ENCODE results near the gene ASXL1. TPM values are rescaled to one million over a fixed set of nuclear protein-coding genes. Genes with fewer than 3 reads are reported as not detected.
A peak's percentile ranks its signal among the peaks of the same experiment; 100 is the strongest.

ASXL1 gene
- total RNA-seq, 2 experiments from 2014 or later: 110 TPM

- Mint-ChIP-seq H3K9me3 (no peaks in the 10 kb centered on the region), H3K27ac (no peak overlapping the region), H3K36me3 (ENCODE audit: low read depth) (peaks cover 32% of the 10 kb centered on the region), H3K4me1 (peaks cover 28% of the 10 kb centered on the region), H3K4me3 (no peak overlapping the region), H3K27me3 (no peaks in the 10 kb centered on the region)
- POLR2A ChIA-PET: no interaction called here
- DNase-seq: no peak
- CTCF ChIA-PET: no interaction called here
Measured at GRCh38 chr20:32442630-32443373, 84.7 kb downstream of the ASXL1 start.

- ChIA-PET POLR2A (no interaction called here), CTCF (no interaction called here)
- H3K27me3 Mint-ChIP-seq: no peaks in the 10 kb centered on the region
- peak overlapping the region; percentile 48 for H3K27ac Mint-ChIP-seq
- no peak for DNase-seq
- no peak overlapping the region for H3K4me3 Mint-ChIP-seq
- no peaks in the 10 kb centered on the region for H3K9me3 Mint-ChIP-seq
- peaks cover 25% of the 10 kb centered on the region for H3K4me1 Mint-ChIP-seq
- H3K36me3 Mint-ChIP-seq (ENCODE audit: low read depth): peaks cover 32% of the 10 kb centered on the region
Measured at GRCh38 chr20:32443386-32443974, 85.3 kb downstream of the ASXL1 start.

GRCh38 chr20:32444474-32445220, 86.5 kb downstream of the ASXL1 start:
- no peaks in the 10 kb centered on the region for H3K9me3 Mint-ChIP-seq
- ChIA-PET POLR2A (no interaction called here), CTCF (no interaction called here)
- H3K27me3 Mint-ChIP-seq: no peaks in the 10 kb centered on the region
- peaks cover 28% of the 10 kb centered on the region for H3K36me3 Mint-ChIP-seq (ENCODE audit: low read depth)
- no peak for DNase-seq
- H3K4me1 Mint-ChIP-seq: peaks cover 18% of the 10 kb centered on the region
- no peak overlapping the region for H3K4me3 Mint-ChIP-seq
- peak overlapping the region; percentile 54 for H3K27ac Mint-ChIP-seq

DNA sequence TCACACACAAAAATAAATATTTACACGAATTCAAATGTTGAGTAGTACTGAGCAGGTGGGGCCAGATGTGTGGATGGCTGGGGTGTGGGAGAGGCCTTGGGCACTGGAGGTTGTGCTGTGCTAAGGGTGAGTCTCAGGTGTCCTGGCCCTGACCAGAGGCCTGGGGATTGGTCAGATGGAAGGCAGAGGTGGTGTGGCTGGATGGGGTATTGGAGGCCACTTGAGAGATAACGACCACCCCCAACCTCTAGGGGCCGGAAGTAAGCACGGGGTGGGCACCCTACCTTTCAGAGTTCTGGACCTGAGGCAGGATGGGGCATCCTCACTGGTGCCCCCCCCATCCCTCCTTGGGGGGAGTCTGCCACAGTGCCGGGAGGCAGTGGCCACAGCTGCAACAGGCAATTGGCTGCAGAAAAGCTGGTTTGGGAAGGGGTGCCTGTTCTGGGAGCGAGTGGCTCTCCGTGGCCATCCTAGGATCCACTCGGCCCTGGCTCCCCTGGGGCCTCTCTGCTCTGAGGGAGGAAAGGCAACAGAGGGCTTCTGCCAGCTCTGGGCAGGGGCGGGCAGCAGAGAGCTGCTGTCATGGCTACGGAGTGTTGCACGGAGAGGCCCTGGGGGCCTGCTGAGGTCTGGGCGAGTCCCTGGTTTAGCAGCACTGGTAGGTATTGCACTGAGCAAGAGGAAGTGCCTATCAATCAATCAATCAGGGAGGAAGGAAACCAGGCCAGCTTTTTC, 87.6 kb downstream of the ASXL1 start:
- H3K27ac Mint-ChIP-seq: peak overlapping the region; percentile 71
- H3K4me1 Mint-ChIP-seq: peaks cover 18% of the 10 kb centered on the region
- no peak overlapping the region for H3K4me3 Mint-ChIP-seq
- H3K27me3 Mint-ChIP-seq: no peaks in the 10 kb centered on the region
- ChIA-PET POLR2A (no interaction called here), CTCF (no interaction called here)
- peaks cover 24% of the 10 kb centered on the region for H3K36me3 Mint-ChIP-seq (ENCODE audit: low read depth)
- H3K9me3 Mint-ChIP-seq: no peaks in the 10 kb centered on the region
- no peak for DNase-seq

DNA sequence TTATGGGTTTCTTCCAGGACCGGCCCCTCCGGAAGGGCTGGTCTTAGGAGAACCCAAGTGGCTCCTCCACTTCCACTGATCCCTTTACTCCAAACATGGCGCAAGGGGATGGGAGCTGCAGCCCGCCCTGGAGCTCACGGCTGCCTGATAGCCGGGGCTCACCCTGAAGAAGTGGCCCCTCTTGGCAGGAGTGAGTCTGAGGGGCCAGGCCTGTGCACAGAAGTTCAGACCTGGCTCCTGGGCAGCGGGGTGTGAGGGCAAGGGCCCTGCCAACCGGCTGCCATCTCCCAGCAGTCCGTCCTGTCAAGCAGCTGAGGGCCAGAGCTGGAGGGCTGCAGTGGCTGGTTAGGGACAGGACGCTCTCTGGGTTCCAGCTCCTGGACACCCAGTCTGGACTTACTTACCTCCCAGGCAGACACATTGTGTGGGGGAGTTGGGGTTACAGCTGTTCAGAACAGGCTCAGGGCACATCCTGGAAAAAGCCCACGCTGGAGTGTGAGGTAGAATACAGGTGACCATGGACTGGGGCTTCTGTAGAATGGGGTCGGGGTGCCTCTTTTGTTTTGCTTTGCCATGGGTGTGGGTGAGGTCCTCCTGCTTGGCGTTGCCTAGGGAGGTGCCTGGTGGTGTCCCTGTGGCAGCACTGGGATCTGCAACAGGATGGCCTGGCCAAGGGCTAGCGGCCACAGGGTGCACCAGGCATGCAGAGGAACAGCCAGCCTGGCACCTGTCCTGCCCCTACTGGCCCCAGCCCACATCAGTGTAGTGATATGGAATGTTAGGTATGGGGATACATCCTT, 88.4 kb downstream of the ASXL1 start:
- no peak overlapping the region for H3K4me3 Mint-ChIP-seq
- H3K36me3 Mint-ChIP-seq (ENCODE audit: low read depth): peaks cover 25% of the 10 kb centered on the region
- ChIA-PET POLR2A (no interaction called here), CTCF (no interaction called here)
- no peaks in the 10 kb centered on the region for H3K9me3 Mint-ChIP-seq
- H3K4me1 Mint-ChIP-seq: peaks cover 18% of the 10 kb centered on the region
- DNase-seq: no peak
- no peaks in the 10 kb centered on the region for H3K27me3 Mint-ChIP-seq
- peak overlapping the region; percentile 60 for H3K27ac Mint-ChIP-seq

- no peaks in the 10 kb centered on the region for H3K9me3 Mint-ChIP-seq
- no peak overlapping the region for H3K4me3 Mint-ChIP-seq
- H3K27ac Mint-ChIP-seq: peak overlapping the region; percentile 60
- peaks cover 18% of the 10 kb centered on the region for H3K4me1 Mint-ChIP-seq
- POLR2A ChIA-PET: no interaction called here
- H3K36me3 Mint-ChIP-seq (ENCODE audit: low read depth): peaks cover 25% of the 10 kb centered on the region
- no peaks in the 10 kb centered on the region for H3K27me3 Mint-ChIP-seq
- CTCF ChIA-PET: no interaction called here
- no peak for DNase-seq
Measured at GRCh38 chr20:32447136-32448027, 89.3 kb downstream of the ASXL1 start.

- H3K27ac Mint-ChIP-seq: no peak overlapping the region
- no peaks in the 10 kb centered on the region for H3K9me3 Mint-ChIP-seq
- no peak for DNase-seq
- H3K4me1 Mint-ChIP-seq: peaks cover 14% of the 10 kb centered on the region
- no peaks in the 10 kb centered on the region for H3K27me3 Mint-ChIP-seq
- ChIA-PET POLR2A (no interaction called here), CTCF (interaction anchor here (0.9 to 1.6 kb wide), 4 partner anchors 10 to 21 kb away, joined by 3 to 5 read pairs (median 4); no protein-coding TSS in a partner anchor)
- peaks cover 21% of the 10 kb centered on the region for H3K36me3 Mint-ChIP-seq (ENCODE audit: low read depth)
- no peak overlapping the region for H3K4me3 Mint-ChIP-seq
Measured at GRCh38 chr20:32448306-32449056, 90.3 kb downstream of the ASXL1 start.

DNA sequence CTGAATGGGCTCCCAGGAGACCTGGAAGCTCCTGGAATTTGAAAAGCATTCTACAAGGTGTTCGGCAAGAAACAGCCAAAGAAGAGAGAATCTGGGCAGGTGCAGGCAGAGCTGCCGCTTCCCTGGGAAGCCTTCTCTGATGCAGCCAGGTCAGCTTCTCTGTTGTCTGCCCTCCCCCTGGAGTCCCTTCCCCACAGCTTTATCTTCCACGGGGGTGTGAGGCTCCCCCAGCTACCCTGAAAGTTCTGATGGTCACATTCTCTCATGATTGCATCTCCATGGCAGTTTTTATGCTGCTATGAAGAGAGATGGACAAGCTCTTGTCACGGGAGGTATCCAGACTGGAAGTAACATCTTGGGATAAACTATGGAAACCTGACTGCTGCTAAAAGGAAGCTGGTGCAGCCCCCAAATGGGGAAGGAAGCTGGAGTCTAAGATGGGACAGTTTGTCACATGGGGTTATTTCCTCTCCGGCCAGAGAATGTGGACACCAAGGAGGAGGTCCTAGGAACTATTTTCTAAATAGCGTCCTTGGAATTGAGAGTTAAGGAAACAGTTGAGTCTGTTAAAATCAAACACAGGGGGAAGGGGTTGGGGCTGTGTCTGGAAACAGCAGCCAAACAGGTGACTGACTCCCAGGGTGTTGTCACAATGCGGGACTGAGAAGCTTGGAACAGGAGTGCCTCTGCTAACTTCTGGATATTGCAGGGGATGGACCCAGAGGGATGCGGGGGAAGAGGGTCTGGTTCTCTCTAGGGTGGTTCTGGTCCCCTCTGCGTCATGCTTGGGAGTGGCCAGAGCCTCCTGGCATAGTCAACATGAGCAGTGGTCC, 91.1 kb downstream of the ASXL1 start:
- H3K27ac Mint-ChIP-seq: peak overlapping the region; percentile 55
- POLR2A ChIA-PET: no interaction called here

GRCh38 chr20:32449890-32450401, 91.8 kb downstream of the ASXL1 start:
- CTCF ChIA-PET: interaction anchor here (0.6 to 1.4 kb wide), 4 partner anchors 12 to 1820 kb away, joined by 3 to 4 read pairs (median 4); no protein-coding TSS in a partner anchor
- DNase-seq: no peak
- H3K27ac Mint-ChIP-seq: peak overlapping the region; percentile 55
- POLR2A ChIA-PET: no interaction called here
- no peak overlapping the region for H3K4me3 Mint-ChIP-seq
- peaks cover 21% of the 10 kb centered on the region for H3K36me3 Mint-ChIP-seq (ENCODE audit: low read depth)
- no peaks in the 10 kb centered on the region for H3K9me3 Mint-ChIP-seq
- no peaks in the 10 kb centered on the region for H3K27me3 Mint-ChIP-seq
- peaks cover 10% of the 10 kb centered on the region for H3K4me1 Mint-ChIP-seq

More for the DNA sequence above, 91.1 kb downstream of the ASXL1 start:
- no peaks in the 10 kb centered on the region for H3K9me3 Mint-ChIP-seq
- no peaks in the 10 kb centered on the region for H3K27me3 Mint-ChIP-seq
- H3K4me3 Mint-ChIP-seq: no peak overlapping the region
- DNase-seq: no peak
- H3K4me1 Mint-ChIP-seq: peaks cover 11% of the 10 kb centered on the region
- H3K36me3 Mint-ChIP-seq (ENCODE audit: low read depth): peaks cover 21% of the 10 kb centered on the region
- CTCF ChIA-PET: interaction anchor here (0.8 to 1.6 kb wide), 6 partner anchors 9 to 202 kb away, joined by 3 to 5 read pairs (median 4); no protein-coding TSS in a partner anchor

GRCh38 chr20:32450484-32451061, 92.4 kb downstream of the ASXL1 start:
- no peak overlapping the region for H3K4me3 Mint-ChIP-seq
- H3K36me3 Mint-ChIP-seq (ENCODE audit: low read depth): peaks cover 15% of the 10 kb centered on the region
- DNase-seq: no peak
- ChIA-PET POLR2A (no interaction called here), CTCF (interaction anchor here (0.6 to 1.3 kb wide), 2 partner anchors 13 to 1819 kb away, joined by 3 read pairs; no protein-coding TSS in a partner anchor)
- H3K9me3 Mint-ChIP-seq: no peaks in the 10 kb centered on the region
- H3K27ac Mint-ChIP-seq: no peak overlapping the region
- H3K4me1 Mint-ChIP-seq: peaks cover 4% of the 10 kb centered on the region
- no peaks in the 10 kb centered on the region for H3K27me3 Mint-ChIP-seq

All from activated CD4-positive, alpha-beta T cell treated with anti-CD3 and anti-CD28 coated beads, Interleukin-2, amount 10 ng/mL, durations not matched to agents 7 days and 5 days (primary cell).